ENCODE measurements around the gene DLX4.

DLX4 gene, protein sequence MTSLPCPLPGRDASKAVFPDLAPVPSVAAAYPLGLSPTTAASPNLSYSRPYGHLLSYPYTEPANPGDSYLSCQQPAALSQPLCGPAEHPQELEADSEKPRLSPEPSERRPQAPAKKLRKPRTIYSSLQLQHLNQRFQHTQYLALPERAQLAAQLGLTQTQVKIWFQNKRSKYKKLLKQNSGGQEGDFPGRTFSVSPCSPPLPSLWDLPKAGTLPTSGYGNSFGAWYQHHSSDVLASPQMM

DNA sequence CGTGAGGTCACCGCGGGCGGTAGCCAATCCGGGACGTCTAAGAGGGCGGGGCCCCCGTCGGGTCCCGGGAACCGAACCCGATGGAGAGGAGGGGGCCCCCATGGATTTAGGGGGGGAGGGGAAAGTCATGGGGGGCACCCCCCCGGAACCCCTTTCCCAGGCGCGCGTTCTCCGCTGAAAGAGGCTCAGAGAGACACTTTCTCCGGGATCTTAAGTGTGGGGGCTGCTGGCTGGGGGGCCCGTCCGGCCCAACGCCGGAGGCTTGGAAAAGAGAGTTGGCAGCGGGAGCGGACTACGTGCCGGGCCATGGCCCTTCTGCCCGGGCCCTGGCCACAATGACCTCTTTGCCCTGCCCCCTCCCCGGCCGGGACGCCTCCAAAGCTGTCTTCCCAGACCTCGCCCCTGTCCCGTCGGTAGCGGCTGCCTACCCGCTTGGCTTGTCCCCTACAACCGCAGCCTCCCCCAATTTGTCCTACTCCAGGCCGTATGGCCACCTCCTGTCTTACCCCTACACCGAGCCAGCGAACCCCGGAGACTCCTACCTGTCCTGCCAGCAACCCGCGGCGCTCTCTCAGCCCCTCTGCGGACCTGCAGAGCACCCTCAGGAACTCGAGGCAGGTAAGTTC lies at the start of gene DLX4:
DLX4 (plus strand) TSS at position 57 of the 626 bp plus-strand sequence; CDS start at position 336, 279 bp downstream.
- peak within 1 kb of the TSS; percentile 88 for H3K4me3 ChIP-seq (ENCODE audit: low read depth, low read length)
- no peaks in the 10 kb centered on the region; the same call in 1 of the 2 replicates for H3K9me3 ChIP-seq (ENCODE audit: control insufficient read depth, insufficient read depth, low read length)
- H3K9ac ChIP-seq (ENCODE audit: low read depth, low read length), result peak within 1 kb of the TSS; percentile 45; the same call in 1 of the 2 replicates
- peaks cover 31% of the 10 kb centered on the region for H3K4me1 ChIP-seq (ENCODE audit: control insufficient read depth, insufficient read depth, low read length)
- H3K27me3 ChIP-seq (ENCODE audit: control insufficient read depth, insufficient read depth, low read length), result peaks cover 100% of the 10 kb centered on the region
- no peaks in the 10 kb centered on the region for H3K36me3 ChIP-seq (ENCODE audit: control insufficient read depth, insufficient read depth, low read length)
- H3K27ac ChIP-seq (ENCODE audit: low read depth, low read length), result peak within 1 kb of the TSS; percentile 70

DNA sequence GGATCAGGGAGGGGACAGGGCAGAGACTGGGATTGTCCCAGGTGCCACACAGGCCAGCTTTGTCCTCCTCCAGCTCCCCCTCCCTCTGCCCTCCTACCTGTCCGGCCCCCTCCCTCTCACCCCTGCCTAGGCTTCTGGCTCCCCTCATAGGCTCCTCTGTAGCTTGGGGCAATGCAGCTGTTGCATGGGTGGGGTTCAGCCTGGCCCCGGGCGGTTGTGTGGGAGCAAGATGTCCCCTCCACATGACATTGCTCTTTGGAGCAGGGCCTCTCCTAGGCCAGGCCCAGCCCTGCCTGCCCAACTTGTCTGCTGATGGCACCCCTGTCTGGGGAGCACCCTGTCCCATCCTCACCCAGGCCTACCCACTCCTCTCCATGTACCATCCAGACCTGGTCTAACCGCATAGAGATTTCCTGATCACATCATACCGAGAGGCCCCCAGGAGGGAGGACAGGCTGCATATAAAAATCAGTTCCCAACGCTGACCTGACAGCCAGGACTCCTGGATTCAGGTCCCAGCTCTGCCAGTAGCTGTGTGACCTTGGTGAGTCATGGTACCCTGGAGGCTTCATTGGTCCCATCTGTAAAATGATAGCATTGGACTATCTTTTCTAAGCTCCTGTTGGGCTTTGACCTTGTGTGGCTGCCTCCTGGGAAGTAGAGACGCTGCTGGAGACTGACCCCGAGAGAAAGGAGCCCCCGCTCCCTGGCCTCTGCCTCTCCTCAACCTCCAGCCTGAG lies 48.8 kb upstream of the DLX4 start:
- Histone ChIP-seq H3K9me3 (ENCODE audit: control insufficient read depth, insufficient read depth, low read length) (no peaks in the 10 kb centered on the region), H3K27ac (ENCODE audit: low read depth, low read length) (no peak overlapping the region), H3K9ac (ENCODE audit: low read depth, low read length) (no peak overlapping the region), H3K36me3 (ENCODE audit: control insufficient read depth, insufficient read depth, low read length) (no peaks in the 10 kb centered on the region), H3K4me3 (ENCODE audit: low read depth, low read length) (no peak overlapping the region), H3K4me1 (ENCODE audit: control insufficient read depth, insufficient read depth, low read length) (peaks cover 10% of the 10 kb centered on the region), H3K27me3 (ENCODE audit: control insufficient read depth, insufficient read depth, low read length) (peaks cover 16% of the 10 kb centered on the region)

DNA sequence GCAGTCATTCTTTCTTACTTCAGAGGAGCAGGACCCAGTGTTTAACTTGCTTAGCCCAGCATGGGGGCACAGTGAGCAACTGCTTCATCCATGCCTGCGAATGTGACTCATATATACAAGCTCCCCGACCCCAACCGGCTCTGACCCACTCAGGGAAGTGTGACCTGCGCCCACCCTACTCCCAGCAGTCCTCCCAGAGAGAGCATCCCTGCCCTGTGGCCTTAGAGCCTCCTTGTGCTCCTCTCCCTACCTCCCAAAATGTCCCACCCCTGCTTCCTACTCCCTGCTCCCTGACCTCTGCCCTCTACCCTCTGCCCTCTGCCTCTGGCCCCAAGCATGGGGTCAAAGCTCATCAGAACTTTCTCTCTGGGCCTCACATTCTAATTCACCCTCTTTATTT lies 46.9 kb upstream of the DLX4 start:
- H3K36me3 ChIP-seq (ENCODE audit: control insufficient read depth, insufficient read depth, low read length), result no peaks in the 10 kb centered on the region
- no peak overlapping the region for H3K4me3 ChIP-seq (ENCODE audit: low read depth, low read length)
- no peak overlapping the region for H3K9ac ChIP-seq (ENCODE audit: low read depth, low read length)
- H3K4me1 ChIP-seq (ENCODE audit: control insufficient read depth, insufficient read depth, low read length), result no peaks in the 10 kb centered on the region
- no peaks in the 10 kb centered on the region for H3K9me3 ChIP-seq (ENCODE audit: control insufficient read depth, insufficient read depth, low read length)
- H3K27ac ChIP-seq (ENCODE audit: low read depth, low read length), result no peak overlapping the region
- no peaks in the 10 kb centered on the region for H3K27me3 ChIP-seq (ENCODE audit: control insufficient read depth, insufficient read depth, low read length)

DNA sequence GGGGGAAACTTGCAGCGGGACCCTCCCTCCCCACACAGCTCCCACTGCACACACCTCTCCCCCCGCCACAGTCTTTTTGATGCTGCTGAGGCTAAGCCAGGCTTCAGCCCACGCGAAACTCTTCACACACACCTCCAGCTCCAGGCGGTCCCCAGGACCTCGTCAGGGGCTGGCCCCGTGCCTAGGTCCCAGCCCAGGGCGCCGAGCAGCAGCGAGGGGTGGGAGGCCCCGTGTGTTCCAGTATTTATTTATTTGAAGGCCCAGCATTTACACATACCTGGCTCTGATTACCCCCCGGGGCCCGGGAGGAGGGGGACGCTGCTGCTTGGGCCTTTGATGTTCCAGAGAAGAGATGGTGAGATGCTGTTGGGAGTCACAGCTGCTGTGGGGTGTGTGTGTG lies 44.9 kb upstream of the DLX4 start:
- Histone ChIP-seq H3K4me3 (ENCODE audit: low read depth, low read length) (no peak overlapping the region), H3K4me1 (ENCODE audit: control insufficient read depth, insufficient read depth, low read length) (no peaks in the 10 kb centered on the region), H3K36me3 (ENCODE audit: control insufficient read depth, insufficient read depth, low read length) (no peaks in the 10 kb centered on the region), H3K27me3 (ENCODE audit: control insufficient read depth, insufficient read depth, low read length) (no peaks in the 10 kb centered on the region), H3K9me3 (ENCODE audit: control insufficient read depth, insufficient read depth, low read length) (no peaks in the 10 kb centered on the region), H3K9ac (ENCODE audit: low read depth, low read length) (no peak overlapping the region), H3K27ac (ENCODE audit: low read depth, low read length) (no peak overlapping the region)

DNA sequence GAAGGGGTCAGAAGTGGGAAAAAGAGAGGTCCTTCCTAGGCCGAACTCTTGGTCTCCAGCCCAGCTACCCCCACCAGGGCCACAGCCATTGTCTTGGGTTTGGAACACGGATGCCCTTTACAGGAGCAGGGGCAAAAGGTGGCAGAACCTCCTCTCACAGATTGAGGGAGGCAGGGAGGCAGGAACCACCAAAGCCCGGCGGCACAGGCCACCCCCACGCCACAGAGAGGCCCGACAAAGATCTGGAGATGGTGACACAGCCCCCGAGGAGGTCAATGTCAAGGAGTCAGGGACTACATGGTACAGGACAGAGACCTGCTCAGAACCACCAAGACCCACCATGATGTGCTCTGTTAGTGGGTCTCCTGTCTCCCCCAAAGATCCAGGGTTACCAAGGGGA lies 44.4 kb upstream of the DLX4 start:
- H3K27me3 ChIP-seq (ENCODE audit: control insufficient read depth, insufficient read depth, low read length), result no peaks in the 10 kb centered on the region
- no peaks in the 10 kb centered on the region for H3K4me1 ChIP-seq (ENCODE audit: control insufficient read depth, insufficient read depth, low read length)
- no peak overlapping the region for H3K9ac ChIP-seq (ENCODE audit: low read depth, low read length)
- H3K36me3 ChIP-seq (ENCODE audit: control insufficient read depth, insufficient read depth, low read length), result no peaks in the 10 kb centered on the region
- H3K9me3 ChIP-seq (ENCODE audit: control insufficient read depth, insufficient read depth, low read length), result no peaks in the 10 kb centered on the region
- H3K27ac ChIP-seq (ENCODE audit: low read depth, low read length), result no peak overlapping the region
- H3K4me3 ChIP-seq (ENCODE audit: low read depth, low read length), result no peak overlapping the region

DNA sequence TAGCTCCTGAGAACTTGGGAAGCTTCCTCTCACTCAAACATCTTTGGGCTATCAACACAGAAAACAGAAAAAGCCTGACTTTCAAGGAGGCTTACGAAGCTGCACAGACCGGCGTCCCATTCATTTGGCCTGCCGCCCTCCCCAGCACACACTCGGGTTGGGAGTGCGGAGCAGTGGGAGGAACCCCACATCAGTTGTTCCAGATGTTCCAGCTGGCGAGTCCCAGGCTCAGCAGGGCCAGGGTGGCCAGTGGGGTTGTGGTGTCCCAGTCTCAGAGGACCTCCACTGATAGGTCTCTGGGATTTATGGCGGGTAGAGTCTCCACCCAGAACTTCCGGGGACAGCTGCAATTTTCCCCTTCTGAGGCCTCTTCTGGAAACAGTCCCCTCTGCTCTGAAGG lies 43.1 kb upstream of the DLX4 start:
- Histone ChIP-seq H3K4me1 (ENCODE audit: control insufficient read depth, insufficient read depth, low read length) (no peaks in the 10 kb centered on the region), H3K27ac (ENCODE audit: low read depth, low read length) (no peak overlapping the region), H3K9me3 (ENCODE audit: control insufficient read depth, insufficient read depth, low read length) (no peaks in the 10 kb centered on the region), H3K36me3 (ENCODE audit: control insufficient read depth, insufficient read depth, low read length) (no peaks in the 10 kb centered on the region), H3K4me3 (ENCODE audit: low read depth, low read length) (no peak overlapping the region), H3K9ac (ENCODE audit: low read depth, low read length) (no peak overlapping the region), H3K27me3 (ENCODE audit: control insufficient read depth, insufficient read depth, low read length) (no peaks in the 10 kb centered on the region)

DNA sequence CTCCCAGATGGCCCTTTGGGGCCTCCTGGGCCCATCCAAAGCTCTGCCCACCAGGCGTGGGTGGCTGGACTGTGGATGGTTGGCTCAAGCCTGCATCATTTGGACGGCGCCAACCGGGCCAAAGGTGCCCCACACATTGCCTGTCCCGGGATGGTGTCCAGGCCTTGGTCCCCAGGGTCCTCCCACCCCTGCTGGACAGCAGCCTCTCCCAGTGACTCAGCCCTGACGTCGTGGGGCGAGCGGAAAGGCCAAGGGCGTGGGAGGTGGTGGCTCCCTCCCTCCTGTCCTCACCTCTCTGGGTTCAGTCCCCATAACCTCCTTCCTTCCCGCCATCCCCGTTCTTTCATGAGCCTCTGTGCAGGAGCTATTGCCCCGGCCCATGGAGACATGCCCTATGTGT lies 42.1 kb upstream of the DLX4 start:
- Histone ChIP-seq H3K9me3 (ENCODE audit: control insufficient read depth, insufficient read depth, low read length) (no peaks in the 10 kb centered on the region), H3K4me3 (ENCODE audit: low read depth, low read length) (no peak overlapping the region), H3K27ac (ENCODE audit: low read depth, low read length) (no peak overlapping the region), H3K9ac (ENCODE audit: low read depth, low read length) (no peak overlapping the region), H3K4me1 (ENCODE audit: control insufficient read depth, insufficient read depth, low read length) (no peaks in the 10 kb centered on the region), H3K36me3 (ENCODE audit: control insufficient read depth, insufficient read depth, low read length) (no peaks in the 10 kb centered on the region), H3K27me3 (ENCODE audit: control insufficient read depth, insufficient read depth, low read length) (no peaks in the 10 kb centered on the region)

DNA sequence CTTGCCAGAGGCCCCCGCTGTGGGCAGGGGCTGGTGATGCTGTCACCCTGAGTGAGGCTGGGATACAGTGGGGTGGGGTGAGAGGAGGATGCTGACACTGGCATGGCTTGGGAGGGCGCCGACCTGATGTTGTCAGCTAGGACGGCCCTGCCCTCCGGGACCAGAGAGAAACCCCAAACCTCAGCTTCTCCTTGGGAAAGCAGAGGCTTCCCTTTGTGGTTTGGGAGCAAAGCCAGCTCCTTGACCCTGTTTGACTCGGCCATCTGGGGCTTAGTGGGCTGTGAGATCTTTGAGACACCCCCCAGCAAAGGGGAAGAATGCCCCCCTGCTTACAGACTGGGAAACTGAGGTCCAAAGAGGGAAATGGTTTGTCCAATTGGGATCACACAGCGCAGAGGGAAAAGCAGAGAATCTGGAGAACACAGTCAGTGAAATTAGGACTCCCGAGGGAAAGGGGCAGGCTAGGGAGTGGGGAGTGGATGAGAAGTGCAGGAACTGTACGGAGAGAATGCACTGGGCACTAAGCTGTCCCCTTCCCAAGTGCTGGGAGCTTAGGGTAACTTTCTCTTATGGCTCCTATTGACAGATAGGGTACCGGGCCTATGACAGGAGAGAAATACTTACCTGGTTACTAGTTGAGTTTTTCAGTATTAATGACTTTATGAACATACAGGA lies 40.7 kb upstream of the DLX4 start:
- Histone ChIP-seq H3K4me3 (ENCODE audit: low read depth, low read length) (no peak overlapping the region), H3K4me1 (ENCODE audit: control insufficient read depth, insufficient read depth, low read length) (no peaks in the 10 kb centered on the region), H3K9ac (ENCODE audit: low read depth, low read length) (no peak overlapping the region), H3K27ac (ENCODE audit: low read depth, low read length) (no peak overlapping the region), H3K36me3 (ENCODE audit: control insufficient read depth, insufficient read depth, low read length) (no peaks in the 10 kb centered on the region), H3K27me3 (ENCODE audit: control insufficient read depth, insufficient read depth, low read length) (no peaks in the 10 kb centered on the region), H3K9me3 (ENCODE audit: control insufficient read depth, insufficient read depth, low read length) (no peaks in the 10 kb centered on the region)

DNA sequence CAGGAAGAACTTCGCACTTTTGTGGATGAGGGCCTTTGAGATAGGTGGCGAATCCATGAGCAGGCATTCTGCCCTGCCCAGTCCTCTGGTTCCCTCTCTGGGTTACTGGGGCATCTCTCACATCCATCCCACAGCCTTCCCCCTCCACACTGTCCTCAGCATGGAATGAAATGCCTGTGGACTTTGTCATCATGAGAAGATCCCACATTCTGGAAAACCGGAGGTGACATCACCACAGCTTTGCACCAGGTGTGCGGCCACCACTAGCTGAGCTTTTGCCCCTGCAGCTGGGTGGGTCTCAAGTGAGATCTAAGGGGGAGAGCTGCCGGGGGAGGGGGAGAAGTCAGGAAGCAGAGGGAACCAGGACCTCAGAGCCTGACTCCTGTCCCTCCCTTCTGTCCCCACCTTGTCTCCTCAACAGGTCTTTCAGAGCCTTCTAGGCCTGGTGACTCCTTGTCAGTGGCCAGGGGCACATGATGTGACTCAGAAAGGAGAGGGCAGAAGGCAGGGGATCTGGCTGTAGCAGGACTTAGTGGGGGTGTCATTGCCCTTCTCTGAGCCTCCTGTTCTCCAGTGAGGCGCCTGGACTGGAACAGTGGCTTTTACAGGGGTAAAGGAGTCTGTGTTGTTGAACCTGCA lies 40.0 kb upstream of the DLX4 start:
- H3K4me1 ChIP-seq (ENCODE audit: control insufficient read depth, insufficient read depth, low read length), result no peaks in the 10 kb centered on the region
- no peaks in the 10 kb centered on the region for H3K27me3 ChIP-seq (ENCODE audit: control insufficient read depth, insufficient read depth, low read length)
- no peak overlapping the region for H3K27ac ChIP-seq (ENCODE audit: low read depth, low read length)
- H3K9me3 ChIP-seq (ENCODE audit: control insufficient read depth, insufficient read depth, low read length), result no peaks in the 10 kb centered on the region
- no peaks in the 10 kb centered on the region for H3K36me3 ChIP-seq (ENCODE audit: control insufficient read depth, insufficient read depth, low read length)
- no peak overlapping the region for H3K9ac ChIP-seq (ENCODE audit: low read depth, low read length)
- H3K4me3 ChIP-seq (ENCODE audit: low read depth, low read length), result no peak overlapping the region

DNA sequence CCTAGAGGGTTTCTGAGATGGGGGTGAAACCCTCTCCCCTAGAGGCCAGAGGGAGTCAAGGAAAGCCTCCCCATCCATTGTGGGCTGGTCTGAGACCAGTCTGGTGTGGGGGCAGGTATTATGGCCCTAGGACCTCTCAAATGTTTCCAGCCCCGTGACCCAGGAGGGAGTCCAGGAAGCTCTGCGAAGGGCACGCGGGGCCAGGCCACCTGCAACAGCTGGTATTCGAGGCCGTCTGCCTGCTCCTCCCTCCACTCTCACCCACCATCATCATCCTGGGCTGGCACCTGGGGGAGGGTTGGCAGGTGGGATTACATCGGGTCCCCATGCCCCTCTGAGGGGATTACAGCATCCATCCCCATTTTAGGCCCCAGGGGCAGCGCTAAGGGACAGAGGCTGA lies 38.1 kb upstream of the DLX4 start:
- H3K27me3 ChIP-seq (ENCODE audit: control insufficient read depth, insufficient read depth, low read length), result no peaks in the 10 kb centered on the region
- H3K9me3 ChIP-seq (ENCODE audit: control insufficient read depth, insufficient read depth, low read length), result no peaks in the 10 kb centered on the region
- H3K36me3 ChIP-seq (ENCODE audit: control insufficient read depth, insufficient read depth, low read length), result no peaks in the 10 kb centered on the region
- H3K27ac ChIP-seq (ENCODE audit: low read depth, low read length), result no peak overlapping the region
- H3K9ac ChIP-seq (ENCODE audit: low read depth, low read length), result no peak overlapping the region
- no peaks in the 10 kb centered on the region for H3K4me1 ChIP-seq (ENCODE audit: control insufficient read depth, insufficient read depth, low read length)
- H3K4me3 ChIP-seq (ENCODE audit: low read depth, low read length), result no peak overlapping the region

Measured in HUES48 (cell line).